ENCODE data around the gene RTP2.

RTP2 gene

GRCh38 chr3:187702507-187703033 lies at the start of gene RTP2:
RTP2 (minus strand) TSS chr3:187702557; CDS start chr3:187702128, 429 bp downstream.
- DNase-seq, result no peak

- no peak for DNase-seq
Observed at GRCh38 chr3:187750513-187751123, 48.3 kb upstream of the RTP2 start.

GRCh38 chr3:187750006-187750512 lies 47.7 kb upstream of the RTP2 start:
- DNase-seq, result peak; percentile 46

GRCh38 chr3:187748050-187748481 lies 45.7 kb upstream of the RTP2 start:
- DNase-seq, result peak; percentile 31

- no peak for DNase-seq
Observed at GRCh38 chr3:187747506-187747905, 45.1 kb upstream of the RTP2 start.

GRCh38 chr3:187746442-187747281 lies 44.3 kb upstream of the RTP2 start:
- DNase-seq, result no peak

GRCh38 chr3:187746059-187746441 lies 43.7 kb upstream of the RTP2 start:
- no peak for DNase-seq

GRCh38 chr3:187745201-187746058 lies 43.1 kb upstream of the RTP2 start, which contains the start of gene BCL6:
BCL6 (minus strand) TSS chr3:187745468; CDS start chr3:187733693, 11,775 bp downstream.
- peak; percentile 81 for DNase-seq

GRCh38 chr3:187744169-187745151 lies 42.1 kb upstream of the RTP2 start:
- DNase-seq, result no peak

GRCh38 chr3:187743195-187744141 lies 41.1 kb upstream of the RTP2 start:
- DNase-seq, result no peak

- DNase-seq, result no peak
Observed at GRCh38 chr3:187742351-187743171, 40.2 kb upstream of the RTP2 start.

GRCh38 chr3:187741403-187742350 lies 39.3 kb upstream of the RTP2 start:
- DNase-seq, result peak; percentile 39

- peak; percentile 24 for DNase-seq
Observed at GRCh38 chr3:187740421-187741399, 38.4 kb upstream of the RTP2 start.

GRCh38 chr3:187739561-187740332 lies 37.4 kb upstream of the RTP2 start:
- DNase-seq, result peak; percentile 36

GRCh38 chr3:187739094-187739560 lies 36.8 kb upstream of the RTP2 start:
- no peak for DNase-seq

Data from NCI-H1048 (cell line).